ENCODE results near the gene PLEKHM3.

- TF ChIP-seq CTCF (IDR thresholded peaks at IDR 0.05) (no peak), POLR2AphosphoS5 (IDR thresholded peaks at IDR 0.05) (no peak), EP300 (IDR thresholded peaks at IDR 0.05) (no peak)
These were observed 142.1 kb downstream of the PLEKHM3 start for GRCh38 chr2:207883002-207883780.
